OCI-LY7 (cell line): Measurements from ENCODE around the gene DNPH1.

Experiments
- CTCF ChIP-seq: fragments of 200-600 bp; sonication (generic); conservative IDR thresholded peaks from 2 replicates; pipeline ENCODE4 v1.5.1; 2014; ENCODE audit warnings: mild to moderate bottlenecking, antibody characterized with exemption, low read length, moderate library complexity, mixed read lengths
- EZH2phosphoT487 ChIP-seq: fragments of 200-600 bp; sonication (generic); IDR thresholded peaks from 2 replicates; pipeline ENCODE4 v1.6.1; 2018; ENCODE audit warnings: low read depth, borderline replicate concordance, mild to moderate bottlenecking, mixed run types, antibody characterized with exemption, low read length, moderate library complexity, mixed read lengths

GRCh38 chr6:43241446-43241845 lies 12.2 kb upstream of the DNPH1 start:
- TF ChIP-seq CTCF (no peak), EZH2phosphoT487 (no peak)
